Measurements from ENCODE around the gene CPED1.

CPED1 gene

DNA sequence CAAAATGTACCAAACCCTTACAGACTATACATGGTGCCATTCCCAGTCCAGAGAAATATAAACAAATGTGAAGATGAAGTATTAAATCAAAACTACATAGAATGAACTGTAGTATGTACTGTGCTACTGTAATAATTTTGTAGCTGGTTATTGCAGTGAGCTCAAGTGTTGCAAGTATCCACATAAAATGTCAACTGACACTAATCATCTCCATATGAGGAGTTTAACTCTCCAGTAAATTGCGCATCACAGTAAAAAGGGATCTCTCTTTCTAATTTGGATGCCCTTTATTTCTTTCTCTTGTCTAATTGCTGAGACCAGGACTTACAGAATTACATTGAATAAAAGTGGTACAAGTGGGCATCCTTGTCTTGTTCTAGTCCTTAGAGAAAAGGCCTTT, 165.5 kb downstream of the CPED1 start:
- DNase-seq (ENCODE audit: low read depth), result no peak
- H3K4me3 ChIP-seq (ENCODE audit: low read depth, low read length), result no peak overlapping the region
- TF ChIP-seq CTCF (IDR thresholded peaks at IDR 0.05; ENCODE audit: insufficient read depth, low read depth, low read length, missing control alignments), result no peak

DNA sequence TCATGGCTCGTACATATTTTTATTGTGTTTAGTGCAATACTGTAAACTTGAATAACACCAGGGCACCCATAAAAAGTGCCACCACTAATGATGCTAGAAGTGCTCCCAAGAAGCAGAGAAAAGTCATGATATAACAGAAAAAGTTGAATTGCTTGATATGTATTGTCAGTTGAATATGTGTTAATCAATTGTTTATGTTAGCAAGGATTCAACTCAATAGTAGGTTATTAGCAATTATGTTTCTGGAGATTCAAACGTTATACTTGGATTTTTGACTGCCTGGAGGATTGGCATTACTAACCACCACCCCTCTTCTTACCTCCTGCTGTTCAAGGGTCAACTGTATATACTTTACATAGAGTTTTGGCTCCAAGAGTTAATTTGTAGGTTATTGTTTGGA, 168.3 kb downstream of the CPED1 start:
- TF ChIP-seq CTCF (IDR thresholded peaks at IDR 0.05; ENCODE audit: insufficient read depth, low read depth, low read length, missing control alignments), result no peak
- H3K4me3 ChIP-seq (ENCODE audit: low read depth, low read length), result no peak overlapping the region
- DNase-seq (ENCODE audit: low read depth), result no peak

GRCh38 chr7:121157341-121157751, 168.8 kb downstream of the CPED1 start:
- DNase-seq (ENCODE audit: low read depth), result no peak
- no peak overlapping the region for H3K4me3 ChIP-seq (ENCODE audit: low read depth, low read length)
- no peak for TF ChIP-seq CTCF (IDR thresholded peaks at IDR 0.05; ENCODE audit: insufficient read depth, low read depth, low read length, missing control alignments)

DNA sequence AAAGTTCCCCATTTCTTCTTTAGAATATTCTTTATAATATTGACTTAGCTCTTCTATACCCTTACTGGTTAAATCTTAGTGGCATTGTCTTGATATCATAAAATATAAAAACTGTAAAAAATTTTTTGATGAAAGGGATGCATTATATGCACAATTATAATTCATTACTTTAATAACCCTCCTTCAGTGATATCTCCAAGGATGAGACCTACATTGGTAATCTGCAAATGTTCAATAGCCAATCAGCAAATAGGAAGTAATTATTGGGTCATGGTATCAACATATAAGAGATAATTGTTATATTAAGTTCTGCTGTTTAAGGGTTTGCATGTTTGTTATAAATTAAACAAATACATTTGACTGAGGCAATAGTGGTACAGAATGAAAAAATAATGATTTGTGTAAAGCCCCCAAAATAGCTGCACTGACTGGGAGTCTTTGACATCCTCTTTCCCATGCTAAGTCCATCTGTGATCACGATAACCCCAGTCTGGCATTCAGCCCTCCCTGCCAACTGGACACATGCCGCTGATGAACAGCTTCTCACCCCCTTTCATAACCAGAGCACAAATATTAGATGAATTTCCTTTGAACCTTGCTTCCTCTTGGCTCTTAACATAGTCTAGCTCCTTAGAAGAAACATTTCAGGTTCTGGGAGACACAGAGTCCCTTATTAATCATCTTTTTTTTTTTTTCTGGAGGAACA, 169.5 kb downstream of the CPED1 start:
- DNase-seq (ENCODE audit: low read depth), result no peak
- H3K4me3 ChIP-seq (ENCODE audit: low read depth, low read length), result no peak overlapping the region
- no peak for TF ChIP-seq CTCF (IDR thresholded peaks at IDR 0.05; ENCODE audit: insufficient read depth, low read depth, low read length, missing control alignments)

DNA sequence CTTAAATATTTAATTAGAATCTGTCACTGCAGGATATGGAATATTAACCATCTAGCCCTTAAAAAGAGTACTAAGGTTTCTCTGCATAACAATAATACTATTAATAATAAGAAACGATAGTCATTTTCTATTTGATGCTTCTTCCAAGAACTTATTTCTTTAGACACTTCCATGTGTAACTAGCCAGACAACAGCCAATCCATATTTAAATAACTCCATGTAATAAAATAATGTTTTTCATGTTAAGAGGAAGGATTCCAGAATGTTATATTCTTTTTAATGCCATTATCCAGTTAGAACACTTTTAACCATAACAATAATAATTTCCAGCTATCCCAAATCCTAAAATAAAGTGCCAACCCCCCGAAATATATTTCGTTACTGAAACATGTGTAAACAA, 170.2 kb downstream of the CPED1 start:
- TF ChIP-seq CTCF (IDR thresholded peaks at IDR 0.05; ENCODE audit: insufficient read depth, low read depth, low read length, missing control alignments), result no peak
- no peak for DNase-seq (ENCODE audit: low read depth)
- no peak overlapping the region for H3K4me3 ChIP-seq (ENCODE audit: low read depth, low read length)

GRCh38 chr7:121159553-121159952, 171.0 kb downstream of the CPED1 start:
- no peak overlapping the region for H3K4me3 ChIP-seq (ENCODE audit: low read depth, low read length)
- no peak for TF ChIP-seq CTCF (IDR thresholded peaks at IDR 0.05; ENCODE audit: insufficient read depth, low read depth, low read length, missing control alignments)
- no peak for DNase-seq (ENCODE audit: low read depth)
